HCT116 (cell line): ENCODE data around the gene ATXN1L. TPM values are rescaled to one million over a fixed set of nuclear protein-coding genes. Genes with fewer than 3 reads are reported as not detected.

Source experiments
- ATAC-seq: fragments of 200-7000 bp; cut with Tn5 transposase; 2 replicates; pipeline ENCODE4 v1.9.1; 2020; ENCODE audit warnings: mild to moderate bottlenecking, moderate library complexity
- BruUV-seq: library from RNA; stranded (reverse); fragments of 400-500 nt; replicated peaks from 2 replicates; lab custom pipeline; 2021; lab: Mats Ljungman, UMichigan
- CTCF ChIA-PET: fragments of 300-600 bp; sonication (Branson Sonifier 250); formaldehyde crosslinking; loops from one replicate; lab custom pipeline; 2021; ENCODE audit warnings: antibody characterized with exemption; lab: Charles Lee
- POLR2A ChIA-PET: fragments of 300-600, 350-600 bp; sonication (Branson Sonifier 250); formaldehyde crosslinking; loops from one replicate; lab custom pipeline; 2021; ENCODE audit warnings: antibody characterized with exemption; lab: Charles Lee
- RAD21 ChIA-PET, 2 experiments: fragments of 300-600 bp; sonication (Branson Sonifier 250); formaldehyde crosslinking; loops; one replicate each; lab custom pipeline; 2023; ENCODE audit warnings: low total read pairs in 2 of 2; ENCODE audit not compliant: uncharacterized antibody in 2 of 2, unreplicated experiment in 2 of 2, low non-redundant PET in 1 of 2; lab: Charles Lee
- DNase-seq: peaks from one replicate; pipeline ENCODE4 v3.0.0-alpha.2; 2010; ENCODE audit warnings: low read depth, low spot score
- H2AFZ ChIP-seq: fragments of 200-600 bp; shearing (Covaris generic), sonication (generic); 2 replicates; pipeline ENCODE4 v1.6.1; 2017; ENCODE audit warnings: low read depth, mixed run types, mixed read lengths, antibody characterized with exemption, low read length; ENCODE audit not compliant: poor library complexity, severe bottlenecking
- H3K27ac ChIP-seq: 2 replicates; pipeline ENCODE4 v1.5.1; 2012; ENCODE audit warnings: low read depth, low read length
- H3K27me3 ChIP-seq: fragments of 200-600 bp; sonication (generic); 2 replicates; pipeline ENCODE4 v1.6.1; 2016; ENCODE audit warnings: mixed run types, low read length, mixed read lengths; ENCODE audit not compliant: insufficient read depth
- H3K36me3 ChIP-seq, 2 experiments: fragments of 200-500 bp in 1 of 2; fragments of 200-600 bp in 1 of 2; sonication (Bioruptor generic) in 1 of 2; sonication (generic) in 1 of 2; 2 replicates each; pipeline versions ENCODE4 v1.5.1 to v1.6.1; 2014 to 2016; ENCODE audit warnings: low read length in 2 of 2, inconsistent platforms in 1 of 2, mixed read lengths in 1 of 2, mixed run types in 1 of 2; ENCODE audit not compliant: insufficient read depth in 2 of 2, control insufficient read depth in 1 of 2
- H3K4me1 ChIP-seq, 2 experiments: fragments of 200-600 bp in 1 of 2; sonication (generic) in 1 of 2; 2 replicates each; pipeline versions ENCODE4 v1.5.1 to v1.6.1; 2012 to 2017; ENCODE audit warnings: low read length in 2 of 2, inconsistent platforms in 1 of 2, mild to moderate bottlenecking in 1 of 2, mixed read lengths in 1 of 2, mixed run types in 1 of 2, moderate library complexity in 1 of 2; ENCODE audit not compliant: insufficient read depth in 2 of 2, control insufficient read depth in 1 of 2
- H3K4me2 ChIP-seq: fragments of 200-600 bp; sonication (generic); 2 replicates; pipeline ENCODE4 v1.6.1; 2017; ENCODE audit warnings: mixed run types, low read length, mixed read lengths
- H3K4me3 ChIP-seq, 2 experiments: fragments of 200-600 bp in 1 of 2; sonication (generic) in 1 of 2; replicated peaks in 1 of 2; 2 replicates each; pipeline ENCODE4 v1.5.1; 2011 to 2016; ENCODE audit warnings: low read length in 2 of 2, control low read depth in 1 of 2, low read depth in 1 of 2, mild to moderate bottlenecking in 1 of 2, mixed read lengths in 1 of 2, mixed run types in 1 of 2
- H3K79me2 ChIP-seq: fragments of 200-600 bp; sonication (generic); 2 replicates; pipeline ENCODE4 v1.6.1; 2017; ENCODE audit warnings: mild to moderate bottlenecking, mixed run types, low read length, moderate library complexity, mixed read lengths; ENCODE audit not compliant: insufficient read depth
- H3K9ac ChIP-seq: fragments of 200-600 bp; sonication (generic); 2 replicates; pipeline ENCODE4 v1.6.1; 2016; ENCODE audit warnings: low read length, mixed read lengths
- H3K9me2 ChIP-seq: fragments of 200-600 bp; sonication (generic), shearing (Covaris generic); 2 replicates; pipeline ENCODE4 v1.6.1; 2017; ENCODE audit warnings: mixed run types, mild to moderate bottlenecking, moderate library complexity; ENCODE audit not compliant: insufficient read depth
- H3K9me3 ChIP-seq, 2 experiments: fragments of 200-500 bp in 1 of 2; fragments of 200-600 bp in 1 of 2; sonication (Bioruptor generic) in 1 of 2; sonication (generic) in 1 of 2; 2 replicates each; pipeline ENCODE4 v1.6.1; 2014 to 2017; ENCODE audit warnings: low read length in 2 of 2, mixed read lengths in 2 of 2, inconsistent platforms in 1 of 2, low read depth in 1 of 2, mild to moderate bottlenecking in 1 of 2, mixed run types in 1 of 2, moderate library complexity in 1 of 2; ENCODE audit not compliant: control insufficient read depth in 1 of 2, insufficient read depth in 1 of 2
- H4K20me1 ChIP-seq: fragments of 200-600 bp; sonication (generic), shearing (Covaris generic); 2 replicates; pipeline ENCODE4 v1.6.1; 2017; ENCODE audit warnings: mixed run types, mild to moderate bottlenecking, moderate library complexity; ENCODE audit not compliant: insufficient read depth
- CEBPB ChIP-seq: IDR thresholded peaks from 2 replicates; pipeline ENCODE4 v1.6.1; 2012; ENCODE audit warnings: low read depth
- EGR1 ChIP-seq: IDR thresholded peaks from 2 replicates; pipeline ENCODE4 v1.6.1; 2012; ENCODE audit warnings: low read depth
- ELF1 ChIP-seq: IDR thresholded peaks from 2 replicates; pipeline ENCODE4 v1.6.1; 2012; ENCODE audit warnings: low read depth, borderline replicate concordance
- EZH2 ChIP-seq: fragments of 200-600 bp; sonication (generic); IDR thresholded peaks from 2 replicates; pipeline ENCODE4 v1.6.1; 2017; ENCODE audit warnings: antibody characterized with exemption, mixed run types
- EZH2phosphoT487 ChIP-seq: fragments of 200-600 bp; IDR thresholded peaks from 2 replicates; pipeline ENCODE4 v1.6.1; 2018; ENCODE audit warnings: antibody characterized with exemption, borderline replicate concordance
- FOSL1 ChIP-seq: IDR thresholded peaks from 2 replicates; pipeline ENCODE4 v1.6.1; 2012; ENCODE audit warnings: low read depth
- JUND ChIP-seq: IDR thresholded peaks from 2 replicates; pipeline ENCODE4 v1.6.1; 2012
- POLR2A ChIP-seq: IDR thresholded peaks from 2 replicates; pipeline ENCODE4 v1.7.0; 2011; ENCODE audit warnings: borderline replicate concordance; ENCODE audit not compliant: insufficient read depth, insufficient read length; ENCODE audit errors: extremely low read depth
- POLR2AphosphoS5 ChIP-seq: IDR thresholded peaks from 2 replicates; pipeline ENCODE4 v1.6.1; 2011; ENCODE audit warnings: mild to moderate bottlenecking, low read depth, low read length, moderate library complexity
- RAD21 ChIP-seq: IDR thresholded peaks from 2 replicates; pipeline ENCODE4 v1.6.1; 2012; ENCODE audit warnings: low read depth, mild to moderate bottlenecking
- SIN3A ChIP-seq: IDR thresholded peaks from 2 replicates; pipeline ENCODE4 v1.6.1; 2012; ENCODE audit warnings: low read depth
- SP1 ChIP-seq: IDR thresholded peaks from 2 replicates; pipeline ENCODE4 v1.6.1; 2012; ENCODE audit warnings: low read depth
- TCF7L2 ChIP-seq: IDR thresholded peaks from 2 replicates; pipeline ENCODE4 v1.7.0; 2011; ENCODE audit warnings: borderline replicate concordance, inconsistent platforms; ENCODE audit not compliant: insufficient read depth, insufficient read length; ENCODE audit errors: extremely low read depth
- YY1 ChIP-seq: IDR thresholded peaks from 2 replicates; pipeline ENCODE4 v1.6.1; 2011; ENCODE audit warnings: low read length, low read depth, moderate library complexity, mild to moderate bottlenecking; ENCODE audit not compliant: insufficient replicate concordance; ENCODE audit errors: extremely low read depth
- ZNF274 ChIP-seq: fragments of 200-500 bp; sonication (Bioruptor generic); IDR thresholded peaks from 2 replicates; pipeline ENCODE4 v1.6.1; 2014; ENCODE audit warnings: mild to moderate bottlenecking, low read depth, low read length, inconsistent platforms
- intact Hi-C: fragments of 100-400 bp; cut with micrococcal nuclease; formaldehyde crosslinking; loops from 2 replicates; pipeline ENCODE4 v1.10.0; 2022
- total RNA-seq: library from RNA; stranded (reverse); gene quantifications from one replicate; pipeline ENCODE4 v1.2.1, GENCODE V29; 2021; ENCODE audit not compliant: unreplicated experiment
- TF ChIP-seq, protein P1 (sequence below): IDR thresholded peaks from 2 replicates; pipeline ENCODE4 v1.6.1; 2011; ENCODE audit warnings: mild to moderate bottlenecking, low read length, moderate library complexity; ENCODE audit not compliant: insufficient replicate concordance; ENCODE audit errors: extremely low read depth
- TF ChIP-seq, protein P2 (sequence below), 3 experiments: fragments of 200-600 bp in 1 of 3; sonication (generic) in 1 of 3; IDR thresholded peaks in 2 of 3; conservative IDR thresholded peaks in 1 of 3; 2 replicates each; pipeline ENCODE4 v1.5.1; 2012 to 2017; ENCODE audit warnings: low read depth in 2 of 3, low read length in 2 of 3, antibody characterized with exemption in 1 of 3, borderline replicate concordance in 1 of 3, control low read depth in 1 of 3, mild to moderate bottlenecking in 1 of 3, mixed read lengths in 1 of 3, mixed run types in 1 of 3, moderate library complexity in 1 of 3; ENCODE audit not compliant: insufficient read depth in 1 of 3

ATXN1L gene
- total RNA-seq, 1 experiment from 2014 or later: 20.5 TPM

- TF ChIP-seq RAD21: peak; percentile 23; the same call in 1 of the 2 replicates
- TF ChIP-seq ZNF274: no peak
- no peak for TF ChIP-seq EZH2
- TF ChIP-seq POLR2A: peak; percentile 14
- TF ChIP-seq SIN3A: no peak
- no peak for TF ChIP-seq JUND
- TF ChIP-seq EZH2phosphoT487: no peak
- TF ChIP-seq SP1: no peak
These were observed 48.6 kb downstream of the ATXN1L start (continued) for GRCh38 chr16:71894229-71894920.

DNA sequence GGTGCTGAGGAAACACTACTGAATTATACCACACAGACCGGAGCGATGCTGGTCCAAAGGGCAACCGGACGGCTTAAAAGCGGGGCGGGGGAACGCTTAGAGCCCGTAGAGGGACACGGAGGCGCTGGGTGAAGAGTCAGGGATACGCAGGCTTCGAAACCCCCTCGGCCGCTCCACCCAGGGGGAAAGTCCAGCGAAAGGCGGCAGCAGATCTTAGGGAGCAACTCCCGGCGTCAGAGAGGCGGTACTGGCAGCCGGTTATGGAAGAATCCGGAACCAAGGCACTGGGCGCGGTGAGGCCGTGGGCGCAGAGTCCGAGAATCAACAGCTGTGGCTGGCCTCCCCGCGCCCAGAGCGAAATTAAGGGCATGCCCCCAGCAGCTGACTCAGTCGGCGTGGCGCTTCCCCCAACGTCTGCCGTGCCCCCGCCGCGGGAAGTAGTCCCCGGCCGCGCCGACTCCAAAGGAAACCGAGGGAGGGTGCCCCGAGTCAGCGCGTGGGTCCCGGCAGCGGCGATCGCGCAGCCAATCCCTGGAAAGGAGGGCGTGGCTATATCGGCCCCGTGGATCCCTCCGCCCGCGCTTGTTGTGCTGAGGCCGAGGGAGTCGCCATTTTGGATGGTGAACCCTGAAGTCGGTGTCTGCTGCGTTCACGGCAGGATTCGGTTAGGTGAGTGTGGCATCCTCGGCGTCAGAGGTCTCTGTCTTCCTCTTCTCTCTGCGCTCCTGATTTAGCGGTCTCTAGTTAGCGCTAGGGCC lies 49.3 kb downstream of the ATXN1L start, which contains the start of gene IST1:
Gene IST1, plus strand, starts transcription at position 611 of the 758 bp plus-strand sequence. CDS start 20,110 bp downstream, outside the sequence.
- TSS peak; percentile 86 for BruUV-seq
- intact Hi-C loops: loop anchor here (2.0 kb wide), 1 partner anchor 86 kb away; the partner anchor contains the start of gene AP1G1
- Histone ChIP-seq H3K4me3 (peak within 1 kb of the TSS; percentile 96 to 97), H3K27ac (peak within 1 kb of the TSS; percentile 94), H3K9ac (peak within 1 kb of the TSS; percentile 99), H4K20me1 (peaks cover under 1% of the 10 kb centered on the region; the same call in 1 of the 2 replicates), H3K4me1 (peaks cover 24 to 28% of the 10 kb centered on the region in 2 experiments), H3K9me2 (no peaks in the 10 kb centered on the region), H3K36me3 (peaks cover 0 to 4% of the 10 kb centered on the region in 2 experiments; a peak in 1 of 4 replicates), H3K4me2 (peak within 1 kb of the TSS; percentile 83), H3K27me3 (no peaks in the 10 kb centered on the region), H3K9me3 (no peaks in the 10 kb centered on the region), H2AFZ (peak within 1 kb of the TSS; percentile 3), H3K79me2 (peaks cover 48% of the 10 kb centered on the region)
- peak; percentile 96 for DNase-seq
- ChIA-PET POLR2A (interaction anchor here (0.8 to 1.9 kb wide), 3 partner anchors 11 to 86 kb away, joined by 4 to 9 read pairs (median 4); partner anchors contain the start of genes AP1G1 and ZNF821), CTCF (interaction anchor here (1.5 kb wide), 1 partner anchor 12 kb away, joined by 7 read pairs; the partner anchor contains the start of gene ZNF821), RAD21 (no interaction called here)
- peak; percentile 84 for ATAC-seq
- TF ChIP-seq, protein P1, sequence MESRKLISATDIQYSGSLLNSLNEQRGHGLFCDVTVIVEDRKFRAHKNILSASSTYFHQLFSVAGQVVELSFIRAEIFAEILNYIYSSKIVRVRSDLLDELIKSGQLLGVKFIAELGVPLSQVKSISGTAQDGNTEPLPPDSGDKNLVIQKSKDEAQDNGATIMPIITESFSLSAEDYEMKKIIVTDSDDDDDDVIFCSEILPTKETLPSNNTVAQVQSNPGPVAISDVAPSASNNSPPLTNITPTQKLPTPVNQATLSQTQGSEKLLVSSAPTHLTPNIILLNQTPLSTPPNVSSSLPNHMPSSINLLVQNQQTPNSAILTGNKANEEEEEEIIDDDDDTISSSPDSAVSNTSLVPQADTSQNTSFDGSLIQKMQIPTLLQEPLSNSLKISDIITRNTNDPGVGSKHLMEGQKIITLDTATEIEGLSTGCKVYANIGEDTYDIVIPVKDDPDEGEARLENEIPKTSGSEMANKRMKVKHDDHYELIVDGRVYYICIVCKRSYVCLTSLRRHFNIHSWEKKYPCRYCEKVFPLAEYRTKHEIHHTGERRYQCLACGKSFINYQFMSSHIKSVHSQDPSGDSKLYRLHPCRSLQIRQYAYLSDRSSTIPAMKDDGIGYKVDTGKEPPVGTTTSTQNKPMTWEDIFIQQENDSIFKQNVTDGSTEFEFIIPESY: peak; percentile 25
- TF ChIP-seq TCF7L2 (peak; percentile 99), POLR2AphosphoS5 (peak; percentile 97), FOSL1 (peak; percentile 50; the same call in 1 of the 2 replicates), SP1 (peak; percentile 94), ELF1 (0 out of 2 replicates have a peak, but pooled peaks have one; percentile 42), CEBPB (no peak), EZH2 (no peak), ZNF274 (no peak), POLR2A (peak; percentile 44), EGR1 (peak; percentile 66; the same call in 1 of the 2 replicates), EZH2phosphoT487 (no peak), SIN3A (peak; percentile 97), YY1 (peak; percentile 97)
- TF ChIP-seq, protein P2, sequence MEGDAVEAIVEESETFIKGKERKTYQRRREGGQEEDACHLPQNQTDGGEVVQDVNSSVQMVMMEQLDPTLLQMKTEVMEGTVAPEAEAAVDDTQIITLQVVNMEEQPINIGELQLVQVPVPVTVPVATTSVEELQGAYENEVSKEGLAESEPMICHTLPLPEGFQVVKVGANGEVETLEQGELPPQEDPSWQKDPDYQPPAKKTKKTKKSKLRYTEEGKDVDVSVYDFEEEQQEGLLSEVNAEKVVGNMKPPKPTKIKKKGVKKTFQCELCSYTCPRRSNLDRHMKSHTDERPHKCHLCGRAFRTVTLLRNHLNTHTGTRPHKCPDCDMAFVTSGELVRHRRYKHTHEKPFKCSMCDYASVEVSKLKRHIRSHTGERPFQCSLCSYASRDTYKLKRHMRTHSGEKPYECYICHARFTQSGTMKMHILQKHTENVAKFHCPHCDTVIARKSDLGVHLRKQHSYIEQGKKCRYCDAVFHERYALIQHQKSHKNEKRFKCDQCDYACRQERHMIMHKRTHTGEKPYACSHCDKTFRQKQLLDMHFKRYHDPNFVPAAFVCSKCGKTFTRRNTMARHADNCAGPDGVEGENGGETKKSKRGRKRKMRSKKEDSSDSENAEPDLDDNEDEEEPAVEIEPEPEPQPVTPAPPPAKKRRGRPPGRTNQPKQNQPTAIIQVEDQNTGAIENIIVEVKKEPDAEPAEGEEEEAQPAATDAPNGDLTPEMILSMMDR (IDR thresholded peaks at IDR 0.05 in 2 of 3, conservative IDR thresholded peaks at IDR 0.05 in 1 of 3; ENCODE audit: borderline replicate concordance in 1 of 3, insufficient read depth in 1 of 3, low read depth in 2 of 3, low read length in 2 of 3): no peak
